Ishikawa (cell line): Measurements from ENCODE around the gene FOXRED2.

Source experiments
- CEBPB ChIP-seq: IDR thresholded peaks from 2 replicates; pipeline ENCODE4 v1.6.1; 2012
- CREB1 ChIP-seq: IDR thresholded peaks from 2 replicates; pipeline ENCODE4 v1.6.1; 2012; ENCODE audit warnings: low read depth
- EGR1 ChIP-seq: IDR thresholded peaks from 2 replicates; pipeline ENCODE4 v1.6.1; 2012
- EP300 ChIP-seq: IDR thresholded peaks from 2 replicates; pipeline ENCODE4 v1.6.1; 2012; ENCODE audit warnings: borderline replicate concordance
- FOXM1 ChIP-seq: IDR thresholded peaks from 2 replicates; pipeline ENCODE4 v1.6.1; 2012; ENCODE audit warnings: low read depth, borderline replicate concordance
- MAX ChIP-seq: IDR thresholded peaks from 2 replicates; pipeline ENCODE4 v1.6.1; 2012
- NFIC ChIP-seq: IDR thresholded peaks from 2 replicates; pipeline ENCODE4 v1.6.1; 2012
- RAD21 ChIP-seq: IDR thresholded peaks from 2 replicates; pipeline ENCODE4 v1.6.1; 2012; ENCODE audit warnings: low read depth
- REST ChIP-seq: IDR thresholded peaks from 2 replicates; pipeline ENCODE4 v1.6.1; 2012; ENCODE audit warnings: low read depth, mild to moderate bottlenecking
- TAF1 ChIP-seq: IDR thresholded peaks from 2 replicates; pipeline ENCODE4 v1.6.1; 2012; ENCODE audit warnings: low read depth, mild to moderate bottlenecking
- TCF12 ChIP-seq: IDR thresholded peaks from 2 replicates; pipeline ENCODE4 v1.6.1; 2012; ENCODE audit warnings: low read depth
- TEAD4 ChIP-seq: IDR thresholded peaks from 2 replicates; pipeline ENCODE4 v1.6.1; 2012
- USF1 ChIP-seq: IDR thresholded peaks from 2 replicates; pipeline ENCODE4 v1.6.1; 2012
- YY1 ChIP-seq: IDR thresholded peaks from 2 replicates; pipeline ENCODE4 v1.6.1; 2012; ENCODE audit warnings: low read depth
- ZBTB7A ChIP-seq: IDR thresholded peaks from 2 replicates; pipeline ENCODE4 v1.6.1; 2012; ENCODE audit warnings: low read depth

Gene FOXRED2

GRCh38 chr22:36528341-36528740, 21.5 kb upstream of the FOXRED2 start:
- no peak for TF ChIP-seq REST
- no peak for TF ChIP-seq ZBTB7A
- TF ChIP-seq EP300, result no peak

DNA sequence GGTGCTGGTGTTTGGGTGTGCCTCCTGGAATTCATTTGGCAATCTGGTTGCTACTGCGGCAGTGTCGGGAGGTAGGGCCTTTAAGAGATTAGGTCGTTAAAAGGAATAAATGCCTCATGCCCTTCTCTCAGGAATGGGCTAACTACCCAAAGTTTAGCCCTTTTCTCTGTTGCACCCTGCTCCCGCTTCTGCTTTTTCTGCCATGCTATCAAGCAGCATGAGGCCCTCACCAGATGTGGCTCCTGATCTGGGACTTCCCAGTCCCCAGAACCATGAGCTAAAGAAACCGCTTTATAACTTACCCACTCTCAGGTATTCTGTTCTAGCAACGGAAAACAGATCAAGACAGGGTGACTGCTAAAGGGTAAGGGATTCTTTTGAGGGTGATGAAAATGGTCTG, 15.8 kb upstream of the FOXRED2 start:
- TF ChIP-seq CREB1, result no peak
- TF ChIP-seq CEBPB, result no peak
- no peak for TF ChIP-seq ZBTB7A
- no peak for TF ChIP-seq FOXM1
- TF ChIP-seq EP300, result no peak
- no peak for TF ChIP-seq TCF12

GRCh38 chr22:36520423-36520822, 13.6 kb upstream of the FOXRED2 start:
- TF ChIP-seq TAF1 (no peak), EGR1 (no peak), RAD21 (no peak), REST (no peak), CREB1 (no peak), YY1 (no peak), NFIC (no peak), USF1 (no peak), CEBPB (no peak)

GRCh38 chr22:36514766-36515165, 7.9 kb upstream of the FOXRED2 start:
- no peak for TF ChIP-seq MAX
- no peak for TF ChIP-seq EGR1

- TF ChIP-seq TAF1, result no peak
- TF ChIP-seq REST, result no peak
- TF ChIP-seq TCF12, result no peak
- no peak for TF ChIP-seq EGR1
- TF ChIP-seq YY1, result no peak
- no peak for TF ChIP-seq FOXM1
- TF ChIP-seq MAX, result no peak
- no peak for TF ChIP-seq EP300
- TF ChIP-seq USF1, result no peak
- no peak for TF ChIP-seq RAD21
- TF ChIP-seq TEAD4, result no peak
- TF ChIP-seq NFIC, result no peak
- no peak for TF ChIP-seq CEBPB
- TF ChIP-seq CREB1, result no peak
Observed at GRCh38 chr22:36512991-36513390, 6.2 kb upstream of the FOXRED2 start.

- TF ChIP-seq YY1 (no peak), EGR1 (no peak), TEAD4 (no peak), ZBTB7A (no peak), CEBPB (no peak), TAF1 (no peak), USF1 (no peak), REST (no peak), FOXM1 (no peak), CREB1 (no peak), NFIC (no peak), RAD21 (no peak)
Observed at GRCh38 chr22:36512333-36512732, 5.5 kb upstream of the FOXRED2 start.
